GM21528 (cell line): ENCODE data around the gene CAPN12.
"Not testable (repeated sequence)": the region's sequence is repeated elsewhere in the genome, so short reads cannot be mapped to it uniquely, and the experiment has no call there.

Experiments used
- ATAC-seq: cut with Tn5 transposase; IDR thresholded peaks from one replicate; pipeline ENCODE4 v1.9.1; 2021; ENCODE audit warnings: mild to moderate bottlenecking, moderate library complexity; ENCODE audit not compliant: unreplicated experiment, low FRiP score

Gene CAPN12

DNA sequence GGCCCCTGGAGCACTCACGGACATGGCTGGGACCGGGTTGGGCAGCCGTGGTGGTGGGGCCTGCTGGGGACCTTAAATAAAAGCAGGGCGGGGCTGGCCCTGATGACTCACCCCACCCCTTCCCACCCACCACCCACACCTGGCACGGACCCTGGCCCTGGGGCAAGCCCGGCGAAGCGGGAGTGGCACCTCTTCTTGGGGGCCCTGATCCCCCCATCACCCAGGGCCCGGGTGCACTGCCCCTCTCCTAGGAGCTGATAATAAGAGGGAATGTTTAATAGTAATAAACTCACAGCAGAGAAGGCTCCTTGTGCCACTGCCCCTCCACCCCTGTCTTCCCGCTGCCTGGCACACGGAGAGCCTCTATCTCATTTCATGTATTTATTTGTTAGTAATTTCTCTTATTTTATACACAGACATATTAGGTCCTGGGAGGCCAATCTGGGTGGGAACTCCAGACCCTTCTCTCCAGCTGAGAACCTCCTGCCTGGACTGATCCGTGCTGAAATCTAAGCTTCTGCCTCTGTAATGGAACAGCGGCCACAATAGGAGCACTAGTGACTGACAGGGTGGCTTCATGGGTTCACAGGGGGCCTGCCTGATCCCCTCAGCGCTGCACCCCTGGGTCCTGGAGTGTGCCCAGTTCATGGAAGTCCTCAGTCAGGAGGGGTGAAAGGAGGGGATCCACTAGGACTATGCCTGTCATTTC is 29.3 kb upstream of the CAPN12 start, which contains the start of gene LGALS7:
Gene LGALS7, minus strand, starts transcription at position 49 of the 709 bp plus-strand sequence. Its CDS starts 25 bp downstream, at position 24.
- ATAC-seq, result no peak

DNA sequence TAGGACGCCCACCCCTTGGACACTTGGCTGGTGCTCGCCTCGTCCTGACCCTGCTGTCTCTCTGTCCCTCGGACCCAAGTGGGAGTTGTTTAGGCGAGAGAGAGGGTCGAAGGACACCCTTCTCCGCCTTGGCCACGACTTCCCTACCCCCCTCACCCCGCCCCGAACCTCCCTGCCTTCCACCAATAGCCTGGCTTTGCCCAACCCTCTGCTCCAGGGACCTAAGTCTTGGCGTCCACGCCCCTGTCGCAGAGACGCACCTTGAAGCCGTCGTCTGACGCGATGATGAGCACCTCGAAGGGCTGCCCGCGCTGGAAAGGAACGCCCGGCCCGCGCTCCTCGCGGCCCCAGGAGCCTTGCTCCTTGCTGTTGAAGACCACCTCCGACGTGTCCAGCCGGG is 27.3 kb upstream of the CAPN12 start:
- ATAC-seq, result not testable (repeated sequence)

DNA sequence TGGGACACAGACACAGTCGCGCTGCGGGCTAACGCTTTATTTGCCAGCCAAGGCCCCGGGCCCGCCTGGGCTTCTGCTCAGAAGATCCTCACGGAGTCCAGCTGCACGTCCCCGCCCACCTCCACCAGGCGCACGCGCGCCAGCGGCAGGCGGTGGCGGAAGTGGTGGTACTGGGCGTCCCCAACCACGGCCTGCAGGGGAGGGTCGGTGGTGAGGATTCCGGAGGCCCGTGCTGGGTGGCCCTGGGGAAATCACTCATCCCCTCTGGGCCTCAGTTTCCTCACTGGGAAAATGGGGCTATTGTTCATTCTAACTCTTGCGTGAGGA is 26.6 kb upstream of the CAPN12 start:
- ATAC-seq, result not testable (repeated sequence)

DNA sequence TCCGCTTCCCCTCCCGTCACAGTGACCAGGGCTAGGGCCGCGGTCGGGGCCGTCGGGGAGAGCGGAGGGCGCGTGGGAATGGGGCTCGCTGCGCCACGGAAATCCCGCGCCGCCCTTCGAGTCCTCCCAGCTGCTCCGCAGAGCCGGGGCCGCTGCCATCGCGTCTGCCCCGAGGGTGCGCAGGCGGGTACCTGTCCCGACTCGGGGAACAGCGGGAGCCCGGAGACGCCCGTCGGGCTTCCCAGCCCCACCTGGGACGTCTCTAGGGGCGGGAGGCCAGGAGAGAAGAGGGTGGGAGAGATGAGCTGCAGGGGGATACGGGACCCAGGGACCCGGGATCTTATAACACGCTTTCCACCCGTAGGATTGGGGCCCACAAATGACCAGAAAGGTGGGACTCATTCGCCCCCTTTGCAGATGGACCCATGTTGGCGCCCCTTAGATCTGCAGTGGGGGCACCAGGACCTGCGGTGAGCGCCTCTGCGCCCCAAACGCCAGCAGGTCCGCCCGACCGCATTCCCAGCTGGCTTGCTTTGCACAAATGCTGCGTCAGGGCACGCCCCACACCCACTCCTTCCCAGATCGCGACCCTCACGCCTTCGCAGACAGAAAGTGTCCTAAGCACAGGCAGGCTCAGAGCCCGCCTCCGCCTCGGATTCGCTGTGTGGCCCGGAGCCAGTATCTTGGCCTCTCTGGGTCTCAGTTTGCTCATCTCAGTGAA is 26.1 kb upstream of the CAPN12 start:
- ATAC-seq, result not testable (repeated sequence)

DNA sequence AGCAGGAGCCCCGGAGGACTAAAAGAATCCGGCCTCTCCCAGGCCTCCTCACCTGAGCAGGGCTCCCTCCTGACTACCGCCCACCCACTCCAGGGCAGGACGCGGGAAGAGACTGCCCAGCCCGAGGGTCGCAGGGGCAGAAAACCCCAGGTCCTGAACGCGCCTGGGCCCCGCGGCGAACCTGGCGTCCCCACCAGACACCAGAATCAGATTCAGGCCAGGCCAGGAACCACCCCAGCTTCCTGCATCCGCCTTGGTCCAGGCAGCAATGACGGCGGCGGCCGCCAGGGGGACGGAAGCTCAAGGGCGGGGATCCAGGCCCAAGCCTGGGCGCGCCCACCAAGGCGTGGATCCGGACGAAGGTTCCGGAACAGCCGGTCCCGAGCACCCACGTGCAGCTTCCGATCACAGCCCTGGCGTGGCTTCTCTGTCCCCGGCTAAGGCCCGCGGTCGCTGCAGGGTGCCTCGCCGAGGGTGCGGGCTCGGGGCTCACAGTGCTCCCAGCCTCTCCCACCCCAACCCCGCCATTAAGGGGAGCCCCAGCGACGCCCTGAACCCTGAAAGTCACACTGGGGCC is 25.4 kb upstream of the CAPN12 start:
- peak; percentile 62 for ATAC-seq

DNA sequence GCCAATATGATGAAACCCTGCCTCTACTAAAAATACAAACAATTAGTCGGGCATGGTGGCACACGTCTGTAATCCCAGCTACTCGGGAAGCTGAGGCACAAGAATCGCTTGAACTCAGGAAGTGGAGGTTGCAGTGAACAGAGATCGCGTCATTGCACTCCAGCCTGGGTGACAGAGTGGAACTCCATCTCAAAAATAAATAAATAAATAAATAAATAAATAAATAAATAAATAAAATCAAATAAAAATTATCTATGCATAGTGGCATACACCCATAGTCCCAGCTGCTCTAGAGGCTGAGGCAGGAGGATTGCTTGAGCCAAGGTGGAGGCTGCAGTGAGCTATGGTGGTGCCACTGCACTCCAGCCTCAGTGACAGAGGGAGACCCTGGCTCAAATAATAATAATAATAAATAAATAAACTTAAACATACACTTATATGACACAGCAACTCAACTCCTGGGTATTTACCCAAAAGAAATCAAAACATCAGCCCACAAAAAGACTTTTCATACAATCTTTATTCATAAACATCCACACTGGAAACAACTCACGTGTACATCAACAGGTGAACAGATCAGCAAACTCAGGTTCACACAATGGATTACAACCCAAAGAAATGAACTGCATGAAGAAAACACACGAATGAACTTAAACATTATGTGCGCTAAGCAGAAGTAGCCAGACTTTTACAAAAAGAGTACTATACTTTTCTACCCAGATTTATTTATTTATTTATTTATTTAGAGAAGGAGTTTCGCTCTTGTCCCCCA is 22.2 kb upstream of the CAPN12 start:
- no peak for ATAC-seq

DNA sequence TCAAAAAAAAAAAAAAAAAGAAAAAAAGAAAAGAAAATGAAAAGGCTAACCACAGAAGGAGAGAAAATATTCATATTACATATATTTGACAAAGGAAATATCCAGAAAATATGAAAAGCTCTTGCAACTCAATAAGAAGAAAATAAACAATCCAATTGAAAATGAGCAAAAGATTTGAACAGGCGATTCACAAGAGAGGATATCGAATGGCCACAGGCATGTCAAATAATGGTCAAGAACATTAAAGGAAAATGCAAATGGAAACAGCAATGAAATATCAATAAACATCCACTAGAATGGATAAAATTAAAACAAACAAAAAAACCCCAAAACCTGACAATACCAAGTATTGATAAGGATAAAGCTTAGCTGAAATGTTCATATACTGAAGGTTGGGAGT is 20.9 kb upstream of the CAPN12 start:
- ATAC-seq, result no peak

DNA sequence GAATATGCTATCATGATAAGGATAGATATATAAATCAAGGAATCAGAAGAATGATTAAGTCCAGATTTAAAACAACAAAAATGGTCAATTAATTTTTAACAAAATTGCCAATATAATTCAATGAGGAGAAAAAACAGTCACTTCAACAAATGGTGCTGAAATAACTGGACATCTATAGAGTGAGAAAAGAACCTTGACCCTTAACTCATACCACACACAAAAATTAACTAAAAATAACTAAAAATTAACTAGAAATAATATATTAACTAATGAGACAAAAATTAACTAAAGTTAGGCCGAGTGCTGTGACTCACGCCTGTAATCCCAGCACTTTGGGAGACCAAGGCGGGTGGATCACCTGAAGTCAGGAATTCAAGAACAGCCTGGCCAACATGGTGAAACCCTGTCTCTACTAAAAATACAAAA is 19.5 kb upstream of the CAPN12 start:
- no peak for ATAC-seq

DNA sequence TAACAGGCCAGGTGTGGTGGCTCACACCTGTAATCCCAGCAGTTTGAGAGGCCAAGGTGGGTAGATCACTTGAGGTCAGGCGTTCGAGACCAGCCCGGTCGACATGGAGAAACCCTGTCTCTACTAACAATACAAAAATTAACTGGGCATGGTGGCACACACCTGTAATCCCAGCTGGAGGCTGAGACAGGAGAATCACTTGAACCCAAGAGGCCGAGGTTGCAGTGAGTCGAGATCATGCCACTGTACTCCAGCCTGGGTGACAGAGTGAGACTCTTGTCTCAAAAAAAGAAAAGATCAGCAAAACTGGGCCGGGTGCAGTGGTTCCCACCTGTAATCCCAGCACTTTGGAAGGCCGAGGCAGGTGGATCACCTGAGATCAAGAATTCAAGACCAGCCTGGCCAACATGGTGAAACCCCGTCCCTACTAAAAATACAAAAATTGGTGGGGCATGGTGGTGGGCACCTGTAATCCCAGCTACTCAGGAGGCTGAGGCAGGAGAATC is 17.7 kb upstream of the CAPN12 start:
- ATAC-seq, result not testable (repeated sequence)

DNA sequence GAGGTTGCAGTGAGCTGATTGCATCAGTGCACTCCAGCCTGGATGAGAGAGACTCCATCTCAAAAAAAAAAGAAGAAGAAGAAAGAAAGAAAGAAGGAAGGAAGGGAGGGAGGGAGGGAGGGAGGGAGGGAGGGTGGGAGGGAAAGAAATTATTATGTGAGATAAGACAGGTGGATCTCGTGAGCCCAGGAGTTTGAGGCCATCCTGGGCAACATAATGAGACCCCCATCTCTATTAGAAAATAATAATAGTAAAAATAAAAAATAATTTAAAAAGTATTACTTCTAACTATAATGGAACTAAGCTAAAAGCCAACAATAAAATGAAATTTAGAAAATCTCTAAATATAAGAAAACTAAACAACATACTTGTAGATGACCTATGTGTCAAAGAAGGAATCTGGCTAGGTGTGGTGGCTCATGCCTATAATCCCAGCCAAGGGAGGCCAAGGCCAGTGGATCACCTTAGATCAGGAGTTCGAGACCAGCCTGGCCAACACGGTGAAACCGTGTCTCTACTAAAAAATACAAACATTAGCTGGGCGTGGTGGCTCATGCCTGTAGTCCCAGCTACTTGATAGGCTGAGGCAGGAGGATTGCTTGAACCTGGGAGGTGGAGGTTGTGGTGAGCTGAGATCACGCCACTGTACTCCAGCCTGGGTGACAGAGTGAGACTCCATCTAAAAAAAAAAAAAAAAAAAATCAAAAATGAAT is 16.7 kb upstream of the CAPN12 start:
- ATAC-seq, result not testable (repeated sequence)

DNA sequence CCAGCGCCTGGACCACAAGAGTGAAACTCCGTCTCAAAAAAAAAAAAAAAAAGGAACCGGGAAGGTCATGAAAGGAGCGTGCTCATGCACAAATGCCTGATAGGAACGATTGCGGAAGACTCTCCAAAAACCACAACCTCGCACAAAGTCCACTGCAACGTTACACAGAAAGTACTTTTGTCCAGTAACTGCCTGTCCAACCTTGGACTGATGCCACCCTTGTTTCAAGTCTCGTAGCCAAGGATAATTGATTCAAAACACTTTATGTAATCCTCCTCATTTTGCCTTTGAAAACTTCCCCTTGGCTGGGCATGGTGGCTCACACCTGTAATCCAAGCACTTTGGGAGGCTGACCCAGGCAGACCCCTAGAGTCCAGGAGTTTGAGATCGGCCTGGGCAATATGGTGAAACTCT is 15.3 kb upstream of the CAPN12 start:
- ATAC-seq, result no peak

DNA sequence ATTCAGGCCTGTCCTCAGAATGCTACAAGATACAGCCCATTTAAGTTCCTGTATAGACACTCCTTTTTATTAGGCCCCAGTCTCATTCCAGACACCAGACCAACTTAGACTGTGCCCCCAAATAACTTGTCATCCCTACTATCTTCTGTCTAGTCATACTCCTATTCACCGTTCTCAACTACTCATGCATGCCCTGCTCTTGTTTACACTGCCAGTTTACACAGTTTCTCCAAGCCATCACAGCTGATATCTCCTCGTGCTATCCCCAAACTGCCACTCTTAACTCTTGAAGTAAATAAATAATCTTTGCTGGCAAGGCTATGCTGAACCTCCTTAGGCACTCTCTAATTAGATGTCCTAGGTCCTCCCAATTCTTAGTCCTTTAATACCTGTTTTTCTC is 9.9 kb upstream of the CAPN12 start:
- not testable (repeated sequence) for ATAC-seq

DNA sequence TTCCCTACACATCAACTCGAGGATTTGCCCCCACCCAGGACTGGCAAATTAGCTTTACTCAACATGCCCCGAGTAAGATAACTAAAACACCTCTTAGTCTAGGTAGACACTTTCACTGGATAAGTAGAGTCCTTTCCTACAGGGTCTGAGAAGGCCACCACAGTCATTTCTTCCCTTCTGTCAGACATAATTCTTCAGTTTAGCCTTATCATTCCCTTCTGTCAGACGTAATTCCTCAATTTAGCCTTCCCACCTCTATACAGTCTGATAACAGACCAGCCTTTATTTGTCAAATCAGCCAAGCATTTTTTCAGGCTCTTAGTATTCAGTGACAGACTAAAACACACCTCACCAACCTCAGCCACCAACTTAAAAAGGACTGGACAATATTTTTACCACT is 9.5 kb upstream of the CAPN12 start:
- ATAC-seq, result not testable (repeated sequence)

DNA sequence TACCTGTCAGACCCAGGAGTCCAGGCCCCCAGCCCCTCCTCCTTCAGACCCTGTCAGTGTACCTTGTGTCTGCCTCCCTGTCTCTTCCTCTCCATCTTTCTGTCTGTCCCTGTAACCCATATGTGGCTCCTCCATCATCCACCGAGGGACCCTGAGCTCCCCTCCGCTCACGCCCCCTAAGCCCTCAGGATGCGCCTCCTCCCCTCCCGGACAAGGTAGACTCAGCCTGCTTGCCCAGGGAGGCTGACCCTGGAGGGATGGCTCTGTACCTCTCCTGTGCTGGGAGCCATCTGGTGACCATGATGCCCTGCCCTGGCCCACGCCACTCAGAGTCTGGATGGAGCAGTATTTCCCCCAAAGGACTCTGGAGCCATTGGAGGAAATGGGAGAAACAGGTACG is 1.0 kb upstream of the CAPN12 start:
- ATAC-seq, result no peak

DNA sequence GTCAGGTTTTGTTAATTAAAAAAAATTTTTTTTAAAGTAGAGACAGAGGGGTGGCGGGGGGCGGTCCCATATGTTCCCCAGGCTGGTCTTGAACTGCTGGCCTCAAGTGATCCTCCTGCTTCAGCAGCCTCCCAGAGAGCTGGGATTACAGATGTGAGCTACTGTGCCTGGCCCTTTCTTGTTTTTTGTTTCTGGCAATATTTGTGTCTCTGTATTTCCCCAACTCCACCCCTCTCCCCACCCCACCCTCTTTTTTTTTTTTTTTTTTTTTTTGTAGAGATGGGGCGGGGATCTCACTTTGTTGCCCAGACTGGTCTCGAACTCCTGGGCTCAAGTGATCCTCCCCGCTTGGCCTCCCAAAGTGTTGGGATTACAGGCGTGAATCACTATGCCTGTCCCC is 600 bp upstream of the CAPN12 start:
- ATAC-seq, result no peak

DNA sequence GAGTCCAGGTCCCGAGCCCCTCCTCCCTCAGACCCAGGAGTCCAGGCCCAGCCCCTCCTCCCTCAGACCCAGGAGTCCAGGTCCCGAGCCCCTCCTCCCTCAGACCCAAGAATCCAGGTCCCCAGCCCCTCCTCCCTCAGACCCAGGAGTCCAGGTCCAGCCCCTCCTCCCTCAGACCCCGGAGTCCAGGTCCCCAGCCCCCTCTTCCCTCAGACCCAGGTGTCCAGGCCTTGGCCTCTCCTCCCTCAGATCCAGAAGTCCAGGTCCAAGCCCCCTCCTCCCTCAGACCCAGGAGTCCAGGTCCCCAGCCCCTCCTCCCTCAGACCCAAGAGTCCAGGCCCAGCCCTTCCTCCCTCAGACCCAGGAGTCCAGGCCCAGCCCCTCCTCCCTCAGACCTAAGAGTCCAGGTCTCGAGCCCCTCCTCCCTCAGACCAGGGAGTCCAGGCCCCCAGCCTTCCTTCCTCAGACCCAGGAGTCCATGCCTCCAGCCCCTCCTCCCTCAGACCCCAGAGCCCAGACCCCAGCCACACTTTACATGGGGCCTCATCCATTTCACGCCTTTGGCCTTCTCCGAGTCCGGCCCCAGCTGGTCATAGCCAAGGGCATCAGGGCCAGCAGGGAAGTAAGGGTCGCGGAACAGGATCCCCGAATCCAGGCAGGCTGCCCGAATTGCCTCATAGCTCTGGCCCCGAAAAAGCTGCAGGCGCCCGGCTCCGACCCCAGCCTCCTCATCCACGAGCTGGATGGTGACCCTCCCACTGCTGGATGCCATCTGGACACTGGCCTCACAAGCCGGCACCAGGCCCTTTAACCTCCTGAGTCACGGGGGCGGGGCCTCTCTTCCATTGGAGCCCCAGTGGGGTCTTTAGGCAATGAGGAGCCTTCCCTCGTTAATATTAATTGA is 628 bp downstream of the CAPN12 start:
- ATAC-seq, result no peak

DNA sequence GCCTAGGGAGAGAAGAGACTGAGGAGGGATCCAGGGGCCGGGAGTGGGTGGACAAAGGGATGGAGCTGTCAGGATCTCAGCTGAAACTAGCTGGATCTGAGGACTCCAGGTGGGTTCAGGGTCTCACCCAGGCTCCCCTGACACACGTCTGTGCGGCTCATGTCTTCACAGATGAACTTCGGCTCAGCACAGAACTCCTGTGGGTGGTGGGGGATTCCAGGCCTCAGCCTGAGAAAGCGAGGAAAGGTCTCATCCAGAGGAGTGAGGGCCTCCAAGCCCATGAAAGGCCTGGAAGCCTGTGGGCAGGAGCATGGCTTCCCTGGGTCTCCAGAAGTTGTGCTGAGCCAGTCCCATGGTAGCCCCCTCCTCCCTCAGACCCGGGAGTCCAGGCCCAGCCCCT is 1.4 kb downstream of the CAPN12 start:
- no peak for ATAC-seq

DNA sequence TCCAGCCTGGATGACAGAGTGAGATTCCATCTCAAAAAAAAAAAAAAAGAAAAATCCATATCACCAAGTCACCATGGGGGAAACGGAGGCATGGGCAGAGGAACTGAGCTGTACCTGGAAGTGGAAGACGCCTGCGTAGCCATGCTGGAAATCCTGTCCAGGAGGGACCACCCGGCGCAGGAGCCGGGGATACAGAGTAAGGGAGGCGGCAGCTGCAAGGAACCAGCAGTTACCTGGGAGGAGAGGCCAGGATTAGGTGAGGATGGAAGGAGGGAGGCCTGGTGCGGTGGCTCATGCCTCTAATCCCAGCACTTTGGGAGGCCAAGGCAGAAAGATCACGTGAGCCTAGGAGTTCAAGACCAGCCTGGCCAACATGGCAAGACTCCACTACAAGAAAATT is 2.0 kb downstream of the CAPN12 start:
- ATAC-seq, result no peak

DNA sequence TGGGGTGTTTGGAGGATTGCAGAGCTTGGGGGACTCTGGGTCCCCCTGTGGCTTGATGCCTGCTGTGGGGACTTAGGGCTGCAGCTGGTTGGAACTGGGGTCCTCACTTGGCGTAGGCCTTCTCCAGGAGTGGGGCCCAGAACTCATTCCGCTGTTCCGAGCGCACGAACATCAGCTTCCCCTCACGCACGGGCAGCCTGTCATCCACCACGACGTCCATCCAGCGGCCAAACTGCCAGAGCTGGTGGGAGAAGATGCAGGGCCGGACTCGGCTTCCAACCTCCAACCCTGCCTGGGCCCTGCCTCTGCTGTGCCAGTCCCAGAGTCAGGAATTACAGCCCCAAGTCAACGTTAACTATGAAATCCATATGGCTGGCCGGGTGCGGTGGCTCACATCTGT is 2.6 kb downstream of the CAPN12 start:
- no peak for ATAC-seq
